Panc1 (cell line): ENCODE measurements around the gene DDX39B. TPM values are rescaled to one million over a fixed set of nuclear protein-coding genes. Genes with fewer than 3 reads are reported as not detected.
"Not testable (repeated sequence)": the region's sequence is repeated elsewhere in the genome, so short reads cannot be mapped to it uniquely, and the experiment has no call there.

Source experiments
- ATAC-seq: fragments of 200-7000 bp; cut with Tn5 transposase; 2 replicates; pipeline ENCODE4 v1.9.1; 2020; ENCODE audit warnings: mild to moderate bottlenecking, moderate library complexity
- BruUV-seq: library from RNA; stranded (reverse); fragments of 400-500 nt; replicated peaks from 2 replicates; lab custom pipeline; 2021; lab: Mats Ljungman, UMichigan
- CTCF ChIA-PET: fragments of 300-600 bp; sonication (Branson Sonifier 250); formaldehyde crosslinking; loops from one replicate; lab custom pipeline; 2022; ENCODE audit warnings: antibody characterized with exemption; lab: Charles Lee
- POLR2A ChIA-PET: fragments of 300-600 bp; sonication (Branson Sonifier 250); formaldehyde crosslinking; loops from one replicate; lab custom pipeline; 2022; ENCODE audit warnings: antibody characterized with exemption; lab: Charles Lee
- DNase-seq: peaks from one replicate; pipeline ENCODE4 v3.0.0-alpha.2; 2010; ENCODE audit warnings: low read depth, low spot score
- H3K27ac ChIP-seq: 2 replicates; pipeline ENCODE4 v1.5.1; 2011; ENCODE audit warnings: mild to moderate bottlenecking, low read length, inconsistent platforms
- H3K27me3 ChIP-seq: fragments of 200-500 bp; sonication (Bioruptor generic); 2 replicates; pipeline ENCODE4 v1.6.0; 2014; ENCODE audit warnings: low read length, inconsistent platforms; ENCODE audit not compliant: control insufficient read depth, insufficient read depth
- H3K36me3 ChIP-seq: fragments of 200-500 bp; sonication (Bioruptor generic); 2 replicates; pipeline ENCODE4 v1.5.1; 2014; ENCODE audit warnings: inconsistent platforms, mild to moderate bottlenecking, low read length, moderate library complexity; ENCODE audit not compliant: control insufficient read depth, insufficient read depth
- H3K4me1 ChIP-seq: 2 replicates; pipeline ENCODE4 v1.5.1; 2011; ENCODE audit warnings: inconsistent platforms, mild to moderate bottlenecking, low read length, moderate library complexity; ENCODE audit not compliant: control insufficient read depth, insufficient read depth
- H3K4me3 ChIP-seq, 2 experiments: 2 replicates each; pipeline ENCODE4 v1.5.1; 2011 to 2012; ENCODE audit warnings: low read depth in 2 of 2, low read length in 2 of 2, mild to moderate bottlenecking in 2 of 2, inconsistent platforms in 1 of 2, moderate library complexity in 1 of 2
- H3K9me3 ChIP-seq: fragments of 200-500 bp; sonication (Bioruptor generic); 2 replicates; pipeline ENCODE4 v1.5.1; 2014; ENCODE audit warnings: low read depth, mild to moderate bottlenecking, inconsistent platforms, low read length, moderate library complexity; ENCODE audit not compliant: control insufficient read depth, insufficient read depth
- CTCF ChIP-seq: fragments of 450-650 bp; IDR thresholded peaks from 2 replicates; pipeline ENCODE4 v1.5.1; 2017; ENCODE audit warnings: mild to moderate bottlenecking
- REST ChIP-seq, 2 experiments: IDR thresholded peaks; 2 replicates each; pipeline ENCODE4 v1.6.1; 2011 to 2012; ENCODE audit warnings: low read depth in 2 of 2, control low read depth in 1 of 2, low read length in 1 of 2, mild to moderate bottlenecking in 1 of 2, moderate library complexity in 1 of 2; ENCODE audit not compliant: insufficient read depth in 1 of 2
- SIN3A ChIP-seq: IDR thresholded peaks from 2 replicates; pipeline ENCODE4 v1.6.1; 2012; ENCODE audit warnings: low read depth, mild to moderate bottlenecking, low read length, moderate library complexity, borderline replicate concordance; ENCODE audit not compliant: insufficient read depth
- in situ Hi-C: cut with HindIII; loops from 2 replicates; pipeline ENCODE4 v1.10.0; 2016; ENCODE audit warnings: low sequenced_read_pairs, low pct_unique_long_range_greater_than_20kb
- intact Hi-C: fragments of 100-400 bp; cut with micrococcal nuclease; formaldehyde crosslinking; loops from one replicate; pipeline ENCODE4 v1.10.0; 2022; ENCODE audit not compliant: unreplicated experiment
- total RNA-seq: library from RNA; stranded (reverse); gene quantifications from one replicate; pipeline ENCODE4 v1.2.1, GENCODE V29; 2021; ENCODE audit not compliant: unreplicated experiment

DDX39B gene
- total RNA-seq, 1 experiment from 2014 or later = 401 TPM

- CTCF ChIA-PET = interaction anchor here (0.6 to 1.6 kb wide), 2 partner anchors 104 to 113 kb away, joined by 3 to 11 read pairs; no protein-coding TSS in a partner anchor
- Histone ChIP-seq H3K4me3 (peak overlapping the region; percentile 79 to 83), H3K36me3 (no peaks in the 10 kb centered on the region; the same call in 1 of the 2 replicates), H3K27me3 (no peaks in the 10 kb centered on the region), H3K9me3 (no peaks in the 10 kb centered on the region), H3K27ac (peak overlapping the region; percentile 95), H3K4me1 (peaks cover 11% of the 10 kb centered on the region; the same call in 1 of the 2 replicates)
- intact Hi-C loops = loop anchor here (2.0 to 5.0 kb wide), 2 partner anchors 47 to 103 kb away; no protein-coding TSS in a partner anchor
- peak; percentile 95 for TF ChIP-seq CTCF
- no peak for TF ChIP-seq REST (IDR thresholded peaks at IDR 0.05; ENCODE audit: insufficient read depth in 1 of 2, low read depth in 2 of 2, low read length in 1 of 2)
- 0 out of 2 replicates have a peak, but pooled peaks have one; percentile 57 for TF ChIP-seq SIN3A
- in situ Hi-C loops = no loop called here
- ATAC-seq (peak; percentile 73), DNase-seq (no peak)
- BruUV-seq = no TSS peak
- POLR2A ChIA-PET = interaction anchor here (0.6 to 1.0 kb wide), 4 partner anchors 48 to 1736 kb away, joined by 3 to 9 read pairs (median 4); partner anchors contain the start of gene DDX39B
Measured at GRCh38 chr6:31493875-31494694, 47.7 kb downstream of the DDX39B start.

GRCh38 chr6:31493550-31493874 is 48.3 kb downstream of the DDX39B start:
- in situ Hi-C loops, DNase-seq, H3K9me3 ChIP-seq, ATAC-seq, CTCF ChIA-PET, H3K27me3 ChIP-seq, BruUV-seq, H3K36me3 ChIP-seq: not testable (repeated sequence)
- peaks cover 11% of the 10 kb centered on the region; the same call in 1 of the 2 replicates for H3K4me1 ChIP-seq
- peak overlapping the region; percentile 79 to 83 for H3K4me3 ChIP-seq
- peak overlapping the region; percentile 95 for H3K27ac ChIP-seq
- POLR2A ChIA-PET = interaction anchor here (0.6 to 1.0 kb wide), 2 partner anchors 48 to 1737 kb away, joined by 3 to 9 read pairs; partner anchors contain the start of gene DDX39B
- intact Hi-C loops = loop anchor here (2.0 to 5.0 kb wide), 2 partner anchors 47 to 104 kb away; no protein-coding TSS in a partner anchor
